ENCODE data around the gene GHRHR.
A peak's percentile ranks its signal among the peaks of the same experiment; 100 is the strongest.

The GHRHR gene

GRCh38 chr7:30968747-30969603 lies 5.2 kb downstream of the GHRHR start:
- no peak overlapping the region for H3K27ac Mint-ChIP-seq
- no peak overlapping the region for H3K4me3 Mint-ChIP-seq
- DNase-seq: no peak
- H3K36me3 Mint-ChIP-seq (ENCODE audit: low read depth): no peaks in the 10 kb centered on the region
- H3K4me1 Mint-ChIP-seq (ENCODE audit: low read depth): no peaks in the 10 kb centered on the region
- H3K27me3 Mint-ChIP-seq: peaks cover 35% of the 10 kb centered on the region
- no peaks in the 10 kb centered on the region for H3K9me3 Mint-ChIP-seq

GRCh38 chr7:30969604-30969970 lies 5.8 kb downstream of the GHRHR start:
- Mint-ChIP-seq H3K4me3 (no peak overlapping the region), H3K4me1 (ENCODE audit: low read depth) (no peaks in the 10 kb centered on the region), H3K9me3 (no peaks in the 10 kb centered on the region), H3K27me3 (peaks cover 33% of the 10 kb centered on the region), H3K27ac (no peak overlapping the region), H3K36me3 (ENCODE audit: low read depth) (no peaks in the 10 kb centered on the region)
- DNase-seq: no peak

- no peak overlapping the region for H3K27ac Mint-ChIP-seq
- DNase-seq: no peak
- no peak overlapping the region for H3K4me3 Mint-ChIP-seq
- no peaks in the 10 kb centered on the region for H3K4me1 Mint-ChIP-seq (ENCODE audit: low read depth)
- H3K27me3 Mint-ChIP-seq: peaks cover 33% of the 10 kb centered on the region
- H3K36me3 Mint-ChIP-seq (ENCODE audit: low read depth): no peaks in the 10 kb centered on the region
- no peaks in the 10 kb centered on the region for H3K9me3 Mint-ChIP-seq
Measured at GRCh38 chr7:30970074-30970473, 6.3 kb downstream of the GHRHR start.

GRCh38 chr7:30970594-30971094 lies 6.9 kb downstream of the GHRHR start:
- Mint-ChIP-seq H3K9me3 (no peaks in the 10 kb centered on the region), H3K27ac (no peak overlapping the region), H3K27me3 (peaks cover 36% of the 10 kb centered on the region), H3K4me3 (no peak overlapping the region), H3K36me3 (ENCODE audit: low read depth) (no peaks in the 10 kb centered on the region), H3K4me1 (ENCODE audit: low read depth) (no peaks in the 10 kb centered on the region)
- no peak for DNase-seq

- H3K36me3 Mint-ChIP-seq (ENCODE audit: low read depth): no peaks in the 10 kb centered on the region
- H3K4me1 Mint-ChIP-seq (ENCODE audit: low read depth): no peaks in the 10 kb centered on the region
- DNase-seq: no peak
- no peak overlapping the region for H3K27ac Mint-ChIP-seq
- no peak overlapping the region for H3K4me3 Mint-ChIP-seq
- no peaks in the 10 kb centered on the region for H3K9me3 Mint-ChIP-seq
- H3K27me3 Mint-ChIP-seq: peaks cover 36% of the 10 kb centered on the region
Measured at GRCh38 chr7:30971440-30971839, 7.7 kb downstream of the GHRHR start.

GRCh38 chr7:30971840-30972563 lies 8.2 kb downstream of the GHRHR start:
- no peak overlapping the region for H3K27ac Mint-ChIP-seq
- DNase-seq: no peak
- H3K4me3 Mint-ChIP-seq: no peak overlapping the region
- peaks cover 39% of the 10 kb centered on the region for H3K27me3 Mint-ChIP-seq
- H3K4me1 Mint-ChIP-seq (ENCODE audit: low read depth): no peaks in the 10 kb centered on the region
- no peaks in the 10 kb centered on the region for H3K36me3 Mint-ChIP-seq (ENCODE audit: low read depth)
- H3K9me3 Mint-ChIP-seq: no peaks in the 10 kb centered on the region

GRCh38 chr7:30973292-30973691 lies 9.5 kb downstream of the GHRHR start:
- H3K36me3 Mint-ChIP-seq (ENCODE audit: low read depth): no peaks in the 10 kb centered on the region
- no peak overlapping the region for H3K27ac Mint-ChIP-seq
- peaks cover 40% of the 10 kb centered on the region for H3K27me3 Mint-ChIP-seq
- no peaks in the 10 kb centered on the region for H3K4me1 Mint-ChIP-seq (ENCODE audit: low read depth)
- DNase-seq: no peak
- no peaks in the 10 kb centered on the region for H3K9me3 Mint-ChIP-seq
- no peak overlapping the region for H3K4me3 Mint-ChIP-seq

- no peaks in the 10 kb centered on the region for H3K9me3 Mint-ChIP-seq
- H3K36me3 Mint-ChIP-seq (ENCODE audit: low read depth): no peaks in the 10 kb centered on the region
- no peak for DNase-seq
- H3K4me3 Mint-ChIP-seq: no peak overlapping the region
- peaks cover 40% of the 10 kb centered on the region for H3K27me3 Mint-ChIP-seq
- H3K27ac Mint-ChIP-seq: no peak overlapping the region
- H3K4me1 Mint-ChIP-seq (ENCODE audit: low read depth): no peaks in the 10 kb centered on the region
Measured at GRCh38 chr7:30973791-30974604, 10.2 kb downstream of the GHRHR start.

- Mint-ChIP-seq H3K4me3 (no peak overlapping the region), H3K36me3 (ENCODE audit: low read depth) (no peaks in the 10 kb centered on the region), H3K27me3 (peaks cover 45% of the 10 kb centered on the region), H3K9me3 (no peaks in the 10 kb centered on the region), H3K4me1 (ENCODE audit: low read depth) (no peaks in the 10 kb centered on the region), H3K27ac (no peak overlapping the region)
- DNase-seq: peak; percentile 38
Measured at GRCh38 chr7:30974605-30975255, 11.0 kb downstream of the GHRHR start.

- Mint-ChIP-seq H3K4me3 (no peak overlapping the region), H3K4me1 (ENCODE audit: low read depth) (no peaks in the 10 kb centered on the region), H3K27me3 (peaks cover 47% of the 10 kb centered on the region), H3K27ac (no peak overlapping the region), H3K9me3 (no peaks in the 10 kb centered on the region), H3K36me3 (ENCODE audit: low read depth) (no peaks in the 10 kb centered on the region)
- no peak for DNase-seq
Measured at GRCh38 chr7:30975256-30975899, 11.6 kb downstream of the GHRHR start.

- DNase-seq: no peak
- no peak overlapping the region for H3K4me3 Mint-ChIP-seq
- H3K27me3 Mint-ChIP-seq: peaks cover 40% of the 10 kb centered on the region
- no peaks in the 10 kb centered on the region for H3K36me3 Mint-ChIP-seq (ENCODE audit: low read depth)
- no peak overlapping the region for H3K27ac Mint-ChIP-seq
- no peaks in the 10 kb centered on the region for H3K9me3 Mint-ChIP-seq
- H3K4me1 Mint-ChIP-seq (ENCODE audit: low read depth): no peaks in the 10 kb centered on the region
Measured at GRCh38 chr7:30976381-30976780, 12.6 kb downstream of the GHRHR start.

GRCh38 chr7:30977222-30977621 lies 13.5 kb downstream of the GHRHR start:
- Mint-ChIP-seq H3K27me3 (peaks cover 33% of the 10 kb centered on the region), H3K36me3 (ENCODE audit: low read depth) (no peaks in the 10 kb centered on the region), H3K27ac (no peak overlapping the region), H3K9me3 (no peaks in the 10 kb centered on the region), H3K4me1 (ENCODE audit: low read depth) (no peaks in the 10 kb centered on the region), H3K4me3 (no peak overlapping the region)
- DNase-seq: no peak

- no peak for DNase-seq
- Mint-ChIP-seq H3K4me1 (ENCODE audit: low read depth) (no peaks in the 10 kb centered on the region), H3K27ac (no peak overlapping the region), H3K4me3 (no peak overlapping the region), H3K36me3 (ENCODE audit: low read depth) (no peaks in the 10 kb centered on the region), H3K27me3 (peaks cover 29% of the 10 kb centered on the region), H3K9me3 (no peaks in the 10 kb centered on the region)
Measured at GRCh38 chr7:30977896-30978564, 14.3 kb downstream of the GHRHR start.
